HEK293 (cell line): ENCODE results near the gene NTN5.

Experiments
- ZBTB7A ChIP-seq: fragments of 450-650 bp; formaldehyde crosslinking; IDR thresholded peaks from 2 replicates; pipeline ENCODE4 v1.5.1; 2016; ENCODE audit warnings: low read depth, missing biosample characterization, missing genetic modification characterization
- ZNF138 ChIP-seq: fragments of 450-650 bp; formaldehyde crosslinking; IDR thresholded peaks from 2 replicates; pipeline ENCODE4 v1.5.1; 2016; ENCODE audit warnings: missing biosample characterization, missing genetic modification characterization, borderline replicate concordance
- ZNF140 ChIP-seq: fragments of 450-650 bp; formaldehyde crosslinking; IDR thresholded peaks from 2 replicates; pipeline ENCODE4 v1.5.1; 2016; ENCODE audit warnings: missing biosample characterization, missing genetic modification characterization
- ZNF155 ChIP-seq: fragments of 450-650 bp; formaldehyde crosslinking; IDR thresholded peaks from 2 replicates; pipeline ENCODE4 v1.5.1; 2016; ENCODE audit warnings: missing biosample characterization, missing genetic modification characterization
- ZNF169 ChIP-seq: fragments of 450-650 bp; formaldehyde crosslinking; IDR thresholded peaks from 2 replicates; pipeline ENCODE4 v1.5.1; 2016; ENCODE audit warnings: missing biosample characterization, missing genetic modification characterization
- ZNF211 ChIP-seq: fragments of 450-650 bp; formaldehyde crosslinking; IDR thresholded peaks from 2 replicates; pipeline ENCODE4 v1.5.1; 2016; ENCODE audit warnings: low read depth, missing biosample characterization, missing genetic modification characterization
- ZNF24 ChIP-seq: fragments of 450-650 bp; formaldehyde crosslinking; IDR thresholded peaks from 2 replicates; pipeline ENCODE4 v1.5.1; 2016; ENCODE audit warnings: missing biosample characterization, missing genetic modification characterization
- ZNF292 ChIP-seq: fragments of 450-650 bp; formaldehyde crosslinking; IDR thresholded peaks from 2 replicates; pipeline ENCODE4 v1.5.1; 2016; ENCODE audit warnings: low read depth, missing biosample characterization, missing genetic modification characterization, borderline replicate concordance
- ZNF404 ChIP-seq: fragments of 450-650 bp; formaldehyde crosslinking; IDR thresholded peaks from 2 replicates; pipeline ENCODE4 v1.5.1; 2017; ENCODE audit warnings: missing biosample characterization, missing genetic modification characterization
- ZNF433 ChIP-seq: fragments of 450-650 bp; formaldehyde crosslinking; IDR thresholded peaks from 2 replicates; pipeline ENCODE4 v1.5.1; 2016; ENCODE audit warnings: missing biosample characterization, missing genetic modification characterization, low read depth
- ZNF555 ChIP-seq: fragments of 450-650 bp; formaldehyde crosslinking; conservative IDR thresholded peaks from 2 replicates; pipeline ENCODE4 v1.5.1; 2017; ENCODE audit warnings: missing biosample characterization, mild to moderate bottlenecking, missing genetic modification characterization, inconsistent platforms
- ZNF561 ChIP-seq: fragments of 450-650 bp; IDR thresholded peaks from 2 replicates; pipeline ENCODE4 v1.5.1; 2018; ENCODE audit warnings: missing biosample characterization, missing genetic modification characterization, borderline replicate concordance
- ZNF623 ChIP-seq: fragments of 450-650 bp; formaldehyde crosslinking; IDR thresholded peaks from 2 replicates; pipeline ENCODE4 v1.5.1; 2016; ENCODE audit warnings: missing biosample characterization, missing genetic modification characterization
- ZNF830 ChIP-seq: fragments of 450-650 bp; IDR thresholded peaks from 2 replicates; pipeline ENCODE4 v1.5.0; 2018; ENCODE audit warnings: missing biosample characterization, missing genetic modification characterization, low read depth, mild to moderate bottlenecking, moderate library complexity
- TF ChIP-seq, protein P1 (sequence below): fragments of 450-650 bp; formaldehyde crosslinking; IDR thresholded peaks from 2 replicates; pipeline ENCODE4 v1.5.1; 2016; ENCODE audit warnings: missing biosample characterization, missing genetic modification characterization
- TF ChIP-seq, protein P2 (sequence below): fragments of 450-650 bp; formaldehyde crosslinking; IDR thresholded peaks from 2 replicates; pipeline ENCODE4 v1.5.1; 2016; ENCODE audit warnings: missing biosample characterization, missing genetic modification characterization
- TF ChIP-seq, protein P3 (sequence below): fragments of 450-650 bp; formaldehyde crosslinking; IDR thresholded peaks from 2 replicates; pipeline ENCODE4 v1.5.1; 2016; ENCODE audit warnings: missing biosample characterization, missing genetic modification characterization
- TF ChIP-seq, protein P4 (sequence below): sonication (generic); formaldehyde crosslinking; IDR thresholded peaks from 2 replicates; pipeline ENCODE4 v1.8.1; 2022; ENCODE audit warnings: mild to moderate bottlenecking, moderate library complexity, missing genetic modification reagents
- TF ChIP-seq, protein P5 (sequence below): fragments of 450-650 bp; formaldehyde crosslinking; IDR thresholded peaks from 2 replicates; pipeline ENCODE4 v1.5.0; 2017; ENCODE audit warnings: missing biosample characterization, missing genetic modification characterization, borderline replicate concordance
- TF ChIP-seq, protein P6 (sequence below): fragments of 450-650 bp; formaldehyde crosslinking; IDR thresholded peaks from 2 replicates; pipeline ENCODE4 v1.5.1; 2016; ENCODE audit warnings: missing biosample characterization, missing genetic modification characterization
- TF ChIP-seq, protein P7 (sequence below): fragments of 450-650 bp; formaldehyde crosslinking; conservative IDR thresholded peaks from 2 replicates; pipeline ENCODE4 v1.5.1; 2016; ENCODE audit warnings: low read depth, missing biosample characterization, missing genetic modification characterization

The NTN5 gene

DNA sequence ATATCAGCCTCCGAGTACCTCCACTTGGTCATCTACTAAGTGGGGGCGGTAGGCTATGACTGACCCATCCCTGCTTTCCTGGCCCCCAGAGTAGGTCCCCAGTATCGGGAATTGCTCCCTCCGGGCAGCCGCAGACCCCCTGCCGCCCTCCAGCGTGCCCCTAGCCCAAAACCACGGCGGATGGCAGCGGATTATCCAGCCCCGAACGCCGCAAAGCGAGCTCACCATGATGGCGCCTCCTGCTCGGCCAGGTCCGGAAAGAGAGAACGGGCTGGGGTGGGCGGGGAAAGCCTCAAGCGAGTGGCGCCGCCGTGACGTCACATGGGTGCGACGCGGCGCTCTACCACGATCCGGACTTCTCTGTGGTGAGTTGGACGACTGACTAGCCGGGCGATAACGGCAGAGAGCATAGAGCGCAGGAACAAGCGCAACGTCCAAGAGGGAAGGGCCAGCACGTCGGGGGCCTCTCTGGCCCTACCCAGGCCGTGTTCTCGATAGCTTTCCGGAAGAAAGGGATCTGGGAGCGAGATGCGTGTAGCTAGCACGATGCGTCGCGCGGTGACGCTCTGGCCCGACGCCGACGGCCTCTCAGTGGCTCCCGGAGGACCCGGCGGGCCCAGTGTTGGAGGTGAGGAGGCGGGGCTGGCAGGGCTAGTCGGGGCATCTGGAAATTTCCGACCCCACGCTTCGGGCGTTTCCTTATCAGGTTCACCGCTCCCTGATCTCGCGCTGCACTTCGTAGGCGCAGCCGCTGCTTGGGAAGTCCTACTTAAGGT is 53.7 kb downstream of the NTN5 start, which contains the start of the genes RPL18 and SPHK2 (continued):
- TF ChIP-seq, protein P1, sequence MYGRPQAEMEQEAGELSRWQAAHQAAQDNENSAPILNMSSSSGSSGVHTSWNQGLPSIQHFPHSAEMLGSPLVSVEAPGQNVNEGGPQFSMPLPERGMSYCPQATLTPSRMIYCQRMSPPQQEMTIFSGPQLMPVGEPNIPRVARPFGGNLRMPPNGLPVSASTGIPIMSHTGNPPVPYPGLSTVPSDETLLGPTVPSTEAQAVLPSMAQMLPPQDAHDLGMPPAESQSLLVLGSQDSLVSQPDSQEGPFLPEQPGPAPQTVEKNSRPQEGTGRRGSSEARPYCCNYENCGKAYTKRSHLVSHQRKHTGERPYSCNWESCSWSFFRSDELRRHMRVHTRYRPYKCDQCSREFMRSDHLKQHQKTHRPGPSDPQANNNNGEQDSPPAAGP (tag by site-specific recombination): peak; percentile 87
- TF ChIP-seq ZNF24 (tag by site-specific recombination) (peak; percentile 95; the same call in 1 of the 2 replicates), ZNF555 (tag by site-specific recombination) (no peak), ZNF140 (tag by site-specific recombination) (no peak), ZNF623 (tag by site-specific recombination) (no peak), ZNF433 (tag by site-specific recombination) (no peak), ZNF138 (tag by site-specific recombination) (no peak), ZNF292 (tag by site-specific recombination) (no peak), ZBTB7A (tag by site-specific recombination) (peak; percentile 42; the same call in 1 of the 2 replicates), ZNF404 (tag by site-specific recombination) (no peak), ZNF561 (tag by site-specific recombination) (no peak), ZNF211 (tag by site-specific recombination) (no peak), ZNF830 (no peak), ZNF169 (tag by site-specific recombination) (no peak), ZNF155 (tag by site-specific recombination) (no peak)
- TF ChIP-seq, protein P2, sequence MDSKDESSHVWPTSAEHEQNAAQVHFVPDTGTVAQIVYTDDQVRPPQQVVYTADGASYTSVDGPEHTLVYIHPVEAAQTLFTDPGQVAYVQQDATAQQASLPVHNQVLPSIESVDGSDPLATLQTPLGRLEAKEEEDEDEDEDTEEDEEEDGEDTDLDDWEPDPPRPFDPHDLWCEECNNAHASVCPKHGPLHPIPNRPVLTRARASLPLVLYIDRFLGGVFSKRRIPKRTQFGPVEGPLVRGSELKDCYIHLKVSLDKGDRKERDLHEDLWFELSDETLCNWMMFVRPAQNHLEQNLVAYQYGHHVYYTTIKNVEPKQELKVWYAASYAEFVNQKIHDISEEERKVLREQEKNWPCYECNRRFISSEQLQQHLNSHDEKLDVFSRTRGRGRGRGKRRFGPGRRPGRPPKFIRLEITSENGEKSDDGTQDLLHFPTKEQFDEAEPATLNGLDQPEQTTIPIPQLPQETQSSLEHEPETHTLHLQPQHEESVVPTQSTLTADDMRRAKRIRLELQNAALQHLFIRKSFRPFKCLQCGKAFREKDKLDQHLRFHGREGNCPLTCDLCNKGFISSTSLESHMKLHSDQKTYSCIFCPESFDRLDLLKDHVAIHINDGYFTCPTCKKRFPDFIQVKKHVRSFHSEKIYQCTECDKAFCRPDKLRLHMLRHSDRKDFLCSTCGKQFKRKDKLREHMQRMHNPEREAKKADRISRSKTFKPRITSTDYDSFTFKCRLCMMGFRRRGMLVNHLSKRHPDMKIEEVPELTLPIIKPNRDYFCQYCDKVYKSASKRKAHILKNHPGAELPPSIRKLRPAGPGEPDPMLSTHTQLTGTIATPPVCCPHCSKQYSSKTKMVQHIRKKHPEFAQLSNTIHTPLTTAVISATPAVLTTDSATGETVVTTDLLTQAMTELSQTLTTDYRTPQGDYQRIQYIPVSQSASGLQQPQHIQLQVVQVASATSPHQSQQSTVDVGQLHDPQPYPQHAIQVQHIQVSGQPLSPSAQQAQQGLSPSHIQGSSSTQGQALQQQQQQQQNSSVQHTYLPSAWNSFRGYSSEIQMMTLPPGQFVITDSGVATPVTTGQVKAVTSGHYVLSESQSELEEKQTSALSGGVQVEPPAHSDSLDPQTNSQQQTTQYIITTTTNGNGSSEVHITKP: peak; percentile 95
- TF ChIP-seq, protein P3, sequence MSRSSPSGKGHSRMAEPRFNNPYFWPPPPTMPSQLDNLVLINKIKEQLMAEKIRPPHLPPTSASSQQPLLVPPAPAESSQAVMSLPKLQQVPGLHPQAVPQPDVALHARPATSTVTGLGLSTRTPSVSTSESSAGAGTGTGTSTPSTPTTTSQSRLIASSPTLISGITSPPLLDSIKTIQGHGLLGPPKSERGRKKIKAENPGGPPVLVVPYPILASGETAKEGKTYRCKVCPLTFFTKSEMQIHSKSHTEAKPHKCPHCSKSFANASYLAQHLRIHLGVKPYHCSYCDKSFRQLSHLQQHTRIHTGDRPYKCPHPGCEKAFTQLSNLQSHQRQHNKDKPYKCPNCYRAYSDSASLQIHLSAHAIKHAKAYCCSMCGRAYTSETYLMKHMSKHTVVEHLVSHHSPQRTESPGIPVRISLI: no peak
- TF ChIP-seq, protein P4, sequence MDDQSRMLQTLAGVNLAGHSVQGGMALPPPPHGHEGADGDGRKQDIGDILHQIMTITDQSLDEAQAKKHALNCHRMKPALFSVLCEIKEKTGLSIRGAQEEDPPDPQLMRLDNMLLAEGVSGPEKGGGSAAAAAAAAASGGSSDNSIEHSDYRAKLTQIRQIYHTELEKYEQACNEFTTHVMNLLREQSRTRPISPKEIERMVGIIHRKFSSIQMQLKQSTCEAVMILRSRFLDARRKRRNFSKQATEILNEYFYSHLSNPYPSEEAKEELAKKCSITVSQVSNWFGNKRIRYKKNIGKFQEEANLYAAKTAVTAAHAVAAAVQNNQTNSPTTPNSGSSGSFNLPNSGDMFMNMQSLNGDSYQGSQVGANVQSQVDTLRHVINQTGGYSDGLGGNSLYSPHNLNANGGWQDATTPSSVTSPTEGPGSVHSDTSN: peak; percentile 92
- TF ChIP-seq, protein P5, sequence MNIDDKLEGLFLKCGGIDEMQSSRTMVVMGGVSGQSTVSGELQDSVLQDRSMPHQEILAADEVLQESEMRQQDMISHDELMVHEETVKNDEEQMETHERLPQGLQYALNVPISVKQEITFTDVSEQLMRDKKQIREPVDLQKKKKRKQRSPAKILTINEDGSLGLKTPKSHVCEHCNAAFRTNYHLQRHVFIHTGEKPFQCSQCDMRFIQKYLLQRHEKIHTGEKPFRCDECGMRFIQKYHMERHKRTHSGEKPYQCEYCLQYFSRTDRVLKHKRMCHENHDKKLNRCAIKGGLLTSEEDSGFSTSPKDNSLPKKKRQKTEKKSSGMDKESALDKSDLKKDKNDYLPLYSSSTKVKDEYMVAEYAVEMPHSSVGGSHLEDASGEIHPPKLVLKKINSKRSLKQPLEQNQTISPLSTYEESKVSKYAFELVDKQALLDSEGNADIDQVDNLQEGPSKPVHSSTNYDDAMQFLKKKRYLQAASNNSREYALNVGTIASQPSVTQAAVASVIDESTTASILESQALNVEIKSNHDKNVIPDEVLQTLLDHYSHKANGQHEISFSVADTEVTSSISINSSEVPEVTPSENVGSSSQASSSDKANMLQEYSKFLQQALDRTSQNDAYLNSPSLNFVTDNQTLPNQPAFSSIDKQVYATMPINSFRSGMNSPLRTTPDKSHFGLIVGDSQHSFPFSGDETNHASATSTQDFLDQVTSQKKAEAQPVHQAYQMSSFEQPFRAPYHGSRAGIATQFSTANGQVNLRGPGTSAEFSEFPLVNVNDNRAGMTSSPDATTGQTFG (tag by site-specific recombination): peak; percentile 47; the same call in 1 of the 2 replicates
- TF ChIP-seq, protein P6, sequence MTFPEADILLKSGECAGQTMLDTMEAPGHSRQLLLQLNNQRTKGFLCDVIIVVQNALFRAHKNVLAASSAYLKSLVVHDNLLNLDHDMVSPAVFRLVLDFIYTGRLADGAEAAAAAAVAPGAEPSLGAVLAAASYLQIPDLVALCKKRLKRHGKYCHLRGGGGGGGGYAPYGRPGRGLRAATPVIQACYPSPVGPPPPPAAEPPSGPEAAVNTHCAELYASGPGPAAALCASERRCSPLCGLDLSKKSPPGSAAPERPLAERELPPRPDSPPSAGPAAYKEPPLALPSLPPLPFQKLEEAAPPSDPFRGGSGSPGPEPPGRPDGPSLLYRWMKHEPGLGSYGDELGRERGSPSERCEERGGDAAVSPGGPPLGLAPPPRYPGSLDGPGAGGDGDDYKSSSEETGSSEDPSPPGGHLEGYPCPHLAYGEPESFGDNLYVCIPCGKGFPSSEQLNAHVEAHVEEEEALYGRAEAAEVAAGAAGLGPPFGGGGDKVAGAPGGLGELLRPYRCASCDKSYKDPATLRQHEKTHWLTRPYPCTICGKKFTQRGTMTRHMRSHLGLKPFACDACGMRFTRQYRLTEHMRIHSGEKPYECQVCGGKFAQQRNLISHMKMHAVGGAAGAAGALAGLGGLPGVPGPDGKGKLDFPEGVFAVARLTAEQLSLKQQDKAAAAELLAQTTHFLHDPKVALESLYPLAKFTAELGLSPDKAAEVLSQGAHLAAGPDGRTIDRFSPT (tag by site-specific recombination): no peak
- TF ChIP-seq, protein P7, sequence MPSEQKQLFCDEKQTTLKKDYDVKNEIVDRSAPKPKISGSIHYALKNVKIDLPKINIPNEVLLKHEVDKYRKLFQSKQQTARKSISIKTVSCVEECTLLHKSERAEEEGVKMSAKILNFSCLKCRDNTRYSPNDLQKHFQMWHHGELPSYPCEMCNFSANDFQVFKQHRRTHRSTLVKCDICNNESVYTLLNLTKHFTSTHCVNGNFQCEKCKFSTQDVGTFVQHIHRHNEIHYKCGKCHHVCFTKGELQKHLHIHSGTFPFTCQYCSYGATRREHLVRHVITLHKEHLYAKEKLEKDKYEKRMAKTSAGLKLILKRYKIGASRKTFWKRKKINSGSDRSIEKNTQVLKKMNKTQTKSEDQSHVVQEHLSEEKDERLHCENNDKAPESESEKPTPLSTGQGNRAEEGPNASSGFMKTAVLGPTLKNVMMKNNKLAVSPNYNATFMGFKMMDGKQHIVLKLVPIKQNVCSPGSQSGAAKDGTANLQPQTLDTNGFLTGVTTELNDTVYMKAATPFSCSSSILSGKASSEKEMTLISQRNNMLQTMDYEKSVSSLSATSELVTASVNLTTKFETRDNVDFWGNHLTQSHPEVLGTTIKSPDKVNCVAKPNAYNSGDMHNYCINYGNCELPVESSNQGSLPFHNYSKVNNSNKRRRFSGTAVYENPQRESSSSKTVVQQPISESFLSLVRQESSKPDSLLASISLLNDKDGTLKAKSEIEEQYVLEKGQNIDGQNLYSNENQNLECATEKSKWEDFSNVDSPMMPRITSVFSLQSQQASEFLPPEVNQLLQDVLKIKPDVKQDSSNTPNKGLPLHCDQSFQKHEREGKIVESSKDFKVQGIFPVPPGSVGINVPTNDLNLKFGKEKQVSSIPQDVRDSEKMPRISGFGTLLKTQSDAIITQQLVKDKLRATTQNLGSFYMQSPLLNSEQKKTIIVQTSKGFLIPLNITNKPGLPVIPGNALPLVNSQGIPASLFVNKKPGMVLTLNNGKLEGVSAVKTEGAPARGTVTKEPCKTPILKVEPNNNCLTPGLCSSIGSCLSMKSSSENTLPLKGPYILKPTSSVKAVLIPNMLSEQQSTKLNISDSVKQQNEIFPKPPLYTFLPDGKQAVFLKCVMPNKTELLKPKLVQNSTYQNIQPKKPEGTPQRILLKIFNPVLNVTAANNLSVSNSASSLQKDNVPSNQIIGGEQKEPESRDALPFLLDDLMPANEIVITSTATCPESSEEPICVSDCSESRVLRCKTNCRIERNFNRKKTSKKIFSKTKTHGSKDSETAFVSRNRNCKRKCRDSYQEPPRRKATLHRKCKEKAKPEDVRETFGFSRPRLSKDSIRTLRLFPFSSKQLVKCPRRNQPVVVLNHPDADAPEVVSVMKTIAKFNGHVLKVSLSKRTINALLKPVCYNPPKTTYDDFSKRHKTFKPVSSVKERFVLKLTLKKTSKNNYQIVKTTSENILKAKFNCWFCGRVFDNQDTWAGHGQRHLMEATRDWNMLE (tag by site-specific recombination): peak; percentile 96
